Neural cell (in vitro differentiated cells): ENCODE measurements around the gene TMCO4.

Source experiments
- CTCF ChIP-seq: fragments of 450-650 bp; IDR thresholded peaks from 2 replicates; pipeline ENCODE4 v1.5.1; 2014; ENCODE audit warnings: antibody characterized with exemption, mild to moderate bottlenecking, moderate library complexity; ENCODE audit not compliant: poor library complexity, severe bottlenecking
- EP300 ChIP-seq: fragments of 450-650 bp; conservative IDR thresholded peaks from 2 replicates; pipeline ENCODE4 v1.6.1; 2014; ENCODE audit warnings: antibody characterized with exemption, mild to moderate bottlenecking, moderate library complexity; ENCODE audit not compliant: poor library complexity, severe bottlenecking
- EZH2 ChIP-seq: fragments of 200-600, 300-800 bp; shearing (Covaris generic), sonication (generic); IDR thresholded peaks from 2 replicates; pipeline ENCODE4 v1.6.1; 2014; ENCODE audit warnings: antibody characterized with exemption, low read length, borderline replicate concordance, mild to moderate bottlenecking; ENCODE audit not compliant: insufficient read depth, poor library complexity, severe bottlenecking
- MXI1 ChIP-seq: fragments of 450-650 bp; conservative IDR thresholded peaks from 2 replicates; pipeline ENCODE4 v1.6.1; 2014; ENCODE audit warnings: antibody characterized with exemption, mild to moderate bottlenecking; ENCODE audit not compliant: poor library complexity, severe bottlenecking
- POLR2AphosphoS5 ChIP-seq: IDR thresholded peaks from 2 replicates; pipeline ENCODE4 v1.6.1; 2012
- RAD21 ChIP-seq: fragments of 450-650 bp; conservative IDR thresholded peaks from 2 replicates; pipeline ENCODE4 v1.6.1; 2014; ENCODE audit warnings: antibody characterized with exemption, mild to moderate bottlenecking, moderate library complexity
- REST ChIP-seq: IDR thresholded peaks from 2 replicates; pipeline ENCODE4 v1.6.1; 2012; ENCODE audit warnings: borderline replicate concordance
- SMC3 ChIP-seq: fragments of 450-650 bp; conservative IDR thresholded peaks from 2 replicates; pipeline ENCODE4 v1.6.1; 2014; ENCODE audit warnings: antibody characterized with exemption, mild to moderate bottlenecking, moderate library complexity; ENCODE audit not compliant: poor library complexity
- TAF1 ChIP-seq: IDR thresholded peaks from 2 replicates; pipeline ENCODE4 v1.6.1; 2012; ENCODE audit warnings: low read depth

GRCh38 chr1:19644395-19644680, 155.4 kb downstream of the TMCO4 start:
- no peak for TF ChIP-seq TAF1
- no peak for TF ChIP-seq CTCF
- TF ChIP-seq EZH2: no peak
- TF ChIP-seq RAD21: no peak
- TF ChIP-seq EP300: no peak
- TF ChIP-seq SMC3: no peak
- TF ChIP-seq REST: no peak
- TF ChIP-seq POLR2AphosphoS5: no peak
- TF ChIP-seq MXI1: no peak
